Measurements from ENCODE around the gene NRAS. TPM values are rescaled to one million over a fixed set of nuclear protein-coding genes. Genes with fewer than 3 reads are reported as not detected.

Gene NRAS
- total and polyA plus RNA-seq, 9 donors, result 36.2 to 56.6 (median 50.5) TPM

- Histone ChIP-seq H3K36me3 (ENCODE audit: control insufficient read depth, insufficient read depth, low read length) (peaks cover 46% of the 10 kb centered on the region), H3K4me1 (ENCODE audit: control insufficient read depth, insufficient read depth, low read length) (no peaks in the 10 kb centered on the region), H3K9me3 (replicated peaks; ENCODE audit: control insufficient read depth, low read depth, low read length) (no peaks in the 10 kb centered on the region), H3K27me3 (ENCODE audit: control insufficient read depth, insufficient read depth, low read length) (no peaks in the 10 kb centered on the region), H3K27ac (ENCODE audit: low read length) (no peak overlapping the region), H3K4me3 (ENCODE audit: low read length) (no peak overlapping the region)
- DNase-seq, result peak; percentile 7
- WGBS (ENCODE audit: insufficient coverage), result no CpG with 5 or more reads among the region's 1 CpG
Observed at GRCh38 chr1:114729782-114730181, 13.2 kb upstream of the NRAS start.

GRCh38 chr1:114728553-114728952, 12.0 kb upstream of the NRAS start:
- no CpG with 5 or more reads among the region's 2 CpGs for WGBS (ENCODE audit: insufficient coverage)
- H3K4me1 ChIP-seq (ENCODE audit: control insufficient read depth, insufficient read depth, low read length), result no peaks in the 10 kb centered on the region
- no peak overlapping the region for H3K27ac ChIP-seq (ENCODE audit: low read length)

GRCh38 chr1:114725230-114725629, 8.7 kb upstream of the NRAS start:
- DNase-seq, result no peak
- H3K27me3 ChIP-seq (ENCODE audit: control insufficient read depth, insufficient read depth, low read length), result no peaks in the 10 kb centered on the region
- no peaks in the 10 kb centered on the region for H3K9me3 ChIP-seq (replicated peaks; ENCODE audit: control insufficient read depth, low read depth, low read length)
- H3K4me1 ChIP-seq (ENCODE audit: control insufficient read depth, insufficient read depth, low read length), result no peaks in the 10 kb centered on the region
- peaks cover 57% of the 10 kb centered on the region for H3K36me3 ChIP-seq (ENCODE audit: control insufficient read depth, insufficient read depth, low read length)
- WGBS (ENCODE audit: insufficient coverage), result 86% methylated on average over 1 of the region's 1 CpG
- no peak overlapping the region for H3K27ac ChIP-seq (ENCODE audit: low read length)
- no peak overlapping the region for H3K4me3 ChIP-seq (ENCODE audit: low read length)

More at GRCh38 chr1:114728553-114728952, 12.0 kb upstream of the NRAS start:
- H3K9me3 ChIP-seq (replicated peaks; ENCODE audit: control insufficient read depth, low read depth, low read length), result no peaks in the 10 kb centered on the region
- H3K27me3 ChIP-seq (ENCODE audit: control insufficient read depth, insufficient read depth, low read length), result no peaks in the 10 kb centered on the region
- peaks cover 52% of the 10 kb centered on the region for H3K36me3 ChIP-seq (ENCODE audit: control insufficient read depth, insufficient read depth, low read length)
- DNase-seq, result no peak
- no peak overlapping the region for H3K4me3 ChIP-seq (ENCODE audit: low read length)

- Histone ChIP-seq H3K36me3 (ENCODE audit: control insufficient read depth, insufficient read depth, low read length) (peaks cover 60% of the 10 kb centered on the region), H3K27me3 (ENCODE audit: control insufficient read depth, insufficient read depth, low read length) (no peaks in the 10 kb centered on the region), H3K9me3 (replicated peaks; ENCODE audit: control insufficient read depth, low read depth, low read length) (no peaks in the 10 kb centered on the region), H3K4me1 (ENCODE audit: control insufficient read depth, insufficient read depth, low read length) (no peaks in the 10 kb centered on the region), H3K4me3 (ENCODE audit: low read length) (no peak overlapping the region), H3K27ac (ENCODE audit: low read length) (no peak overlapping the region)
- no peak for DNase-seq
- no CpG with 5 or more reads among the region's 1 CpG for WGBS (ENCODE audit: insufficient coverage)
Observed at GRCh38 chr1:114723915-114724314, 7.3 kb upstream of the NRAS start.

GRCh38 chr1:114723457-114723856, 6.9 kb upstream of the NRAS start:
- H3K4me3 ChIP-seq (ENCODE audit: low read length), result no peak overlapping the region
- no CpG with 5 or more reads among the region's 1 CpG for WGBS (ENCODE audit: insufficient coverage)
- no peak overlapping the region for H3K27ac ChIP-seq (ENCODE audit: low read length)

GRCh38 chr1:114720492-114720891, 3.9 kb upstream of the NRAS start:
- WGBS (ENCODE audit: insufficient coverage), result no CpG with 5 or more reads among the region's 4 CpGs
- Histone ChIP-seq H3K4me3 (ENCODE audit: low read length) (no peak overlapping the region), H3K27me3 (ENCODE audit: control insufficient read depth, insufficient read depth, low read length) (no peaks in the 10 kb centered on the region), H3K27ac (ENCODE audit: low read length) (no peak overlapping the region), H3K9me3 (replicated peaks; ENCODE audit: control insufficient read depth, low read depth, low read length) (no peaks in the 10 kb centered on the region), H3K4me1 (ENCODE audit: control insufficient read depth, insufficient read depth, low read length) (peaks cover 3% of the 10 kb centered on the region), H3K36me3 (ENCODE audit: control insufficient read depth, insufficient read depth, low read length) (peaks cover 56% of the 10 kb centered on the region)
- no peak for DNase-seq

More at GRCh38 chr1:114723457-114723856, 6.9 kb upstream of the NRAS start:
- Histone ChIP-seq H3K27me3 (ENCODE audit: control insufficient read depth, insufficient read depth, low read length) (no peaks in the 10 kb centered on the region), H3K36me3 (ENCODE audit: control insufficient read depth, insufficient read depth, low read length) (peaks cover 63% of the 10 kb centered on the region), H3K9me3 (replicated peaks; ENCODE audit: control insufficient read depth, low read depth, low read length) (no peaks in the 10 kb centered on the region), H3K4me1 (ENCODE audit: control insufficient read depth, insufficient read depth, low read length) (no peaks in the 10 kb centered on the region)
- no peak for DNase-seq

- Histone ChIP-seq H3K4me1 (ENCODE audit: control insufficient read depth, insufficient read depth, low read length) (peaks cover 3% of the 10 kb centered on the region), H3K36me3 (ENCODE audit: control insufficient read depth, insufficient read depth, low read length) (peaks cover 46% of the 10 kb centered on the region), H3K27ac (ENCODE audit: low read length) (no peak overlapping the region), H3K4me3 (ENCODE audit: low read length) (no peak overlapping the region), H3K9me3 (replicated peaks; ENCODE audit: control insufficient read depth, low read depth, low read length) (no peaks in the 10 kb centered on the region), H3K27me3 (ENCODE audit: control insufficient read depth, insufficient read depth, low read length) (no peaks in the 10 kb centered on the region)
- no CpG with 5 or more reads among the region's 3 CpGs for WGBS (ENCODE audit: insufficient coverage)
- no peak for DNase-seq
Observed at GRCh38 chr1:114719424-114719787, 2.8 kb upstream of the NRAS start.

GRCh38 chr1:114718661-114719423, 2.3 kb upstream of the NRAS start:
- H3K9me3 ChIP-seq (replicated peaks; ENCODE audit: control insufficient read depth, low read depth, low read length), result no peaks in the 10 kb centered on the region
- DNase-seq, result no peak
- H3K4me1 ChIP-seq (ENCODE audit: control insufficient read depth, insufficient read depth, low read length), result peaks cover 3% of the 10 kb centered on the region
- no peak overlapping the region for H3K4me3 ChIP-seq (ENCODE audit: low read length)
- 85% methylated on average over 7 of the region's 11 CpGs for WGBS (ENCODE audit: insufficient coverage)
- H3K36me3 ChIP-seq (ENCODE audit: control insufficient read depth, insufficient read depth, low read length), result peaks cover 43% of the 10 kb centered on the region
- H3K27ac ChIP-seq (ENCODE audit: low read length), result no peak overlapping the region
- no peaks in the 10 kb centered on the region for H3K27me3 ChIP-seq (ENCODE audit: control insufficient read depth, insufficient read depth, low read length)

- H3K27ac ChIP-seq (ENCODE audit: low read length), result peak overlapping the region; percentile 96
- 0% methylated on average over 1 of the region's 4 CpGs for WGBS (ENCODE audit: insufficient coverage)
- H3K36me3 ChIP-seq (ENCODE audit: control insufficient read depth, insufficient read depth, low read length), result peaks cover 43% of the 10 kb centered on the region
- no peaks in the 10 kb centered on the region for H3K9me3 ChIP-seq (replicated peaks; ENCODE audit: control insufficient read depth, low read depth, low read length)
- no peak for DNase-seq
- peak overlapping the region; percentile 92 for H3K4me3 ChIP-seq (ENCODE audit: low read length)
- no peaks in the 10 kb centered on the region for H3K27me3 ChIP-seq (ENCODE audit: control insufficient read depth, insufficient read depth, low read length)
- H3K4me1 ChIP-seq (ENCODE audit: control insufficient read depth, insufficient read depth, low read length), result peaks cover 3% of the 10 kb centered on the region
Observed at GRCh38 chr1:114715952-114716303, 643 bp downstream of the NRAS start.

GRCh38 chr1:114712977-114713376, 3.6 kb downstream of the NRAS start:
- H3K4me1 ChIP-seq (ENCODE audit: control insufficient read depth, insufficient read depth, low read length), result peaks cover 3% of the 10 kb centered on the region
- WGBS (ENCODE audit: insufficient coverage), result no CpG with 5 or more reads among the region's 4 CpGs
- no peak overlapping the region for H3K4me3 ChIP-seq (ENCODE audit: low read length)
- no peaks in the 10 kb centered on the region for H3K27me3 ChIP-seq (ENCODE audit: control insufficient read depth, insufficient read depth, low read length)
- peaks cover 43% of the 10 kb centered on the region for H3K36me3 ChIP-seq (ENCODE audit: control insufficient read depth, insufficient read depth, low read length)
- H3K27ac ChIP-seq (ENCODE audit: low read length), result no peak overlapping the region
- H3K9me3 ChIP-seq (replicated peaks; ENCODE audit: control insufficient read depth, low read depth, low read length), result no peaks in the 10 kb centered on the region
- DNase-seq, result no peak

GRCh38 chr1:114710360-114710759, 6.2 kb downstream of the NRAS start:
- H3K4me1 ChIP-seq (ENCODE audit: control insufficient read depth, insufficient read depth, low read length), result no peaks in the 10 kb centered on the region
- no peak overlapping the region for H3K27ac ChIP-seq (ENCODE audit: low read length)
- no peaks in the 10 kb centered on the region for H3K9me3 ChIP-seq (replicated peaks; ENCODE audit: control insufficient read depth, low read depth, low read length)
- H3K27me3 ChIP-seq (ENCODE audit: control insufficient read depth, insufficient read depth, low read length), result no peaks in the 10 kb centered on the region
- no peak overlapping the region for H3K4me3 ChIP-seq (ENCODE audit: low read length)
- WGBS (ENCODE audit: insufficient coverage), result no CpG with 5 or more reads among the region's 3 CpGs
- H3K36me3 ChIP-seq (ENCODE audit: control insufficient read depth, insufficient read depth, low read length), result peaks cover 50% of the 10 kb centered on the region
- no peak for DNase-seq
